Neuronal stem cell (in vitro differentiated cells): ENCODE measurements around the gene ECPAS.

ENCODE experiments used
- DNase-seq: peaks from one replicate; pipeline ENCODE4 v3.0.0-alpha.2; 2013; ENCODE audit warnings: low spot score
- H2AFZ ChIP-seq: one replicate; pipeline ENCODE4 v1.6.1; 2013; ENCODE audit warnings: mild to moderate bottlenecking, low read length, inconsistent platforms
- H2AK5ac ChIP-seq: 2 replicates; pipeline ENCODE4 v1.6.1; 2013; ENCODE audit warnings: low read depth, mild to moderate bottlenecking, inconsistent platforms, low read length, moderate library complexity, mixed read lengths
- H2BK120ac ChIP-seq: 2 replicates; pipeline ENCODE4 v1.6.1; 2013; ENCODE audit warnings: low read depth, mild to moderate bottlenecking, inconsistent platforms, low read length, moderate library complexity, mixed read lengths
- H2BK12ac ChIP-seq: one replicate; pipeline ENCODE4 v1.6.1; 2013; ENCODE audit warnings: low read length, inconsistent platforms
- H2BK15ac ChIP-seq: 2 replicates; pipeline ENCODE4 v1.6.1; 2013; ENCODE audit warnings: mild to moderate bottlenecking, low read length, inconsistent platforms, mixed read lengths
- H2BK5ac ChIP-seq: one replicate; pipeline ENCODE4 v1.6.1; 2013; ENCODE audit warnings: inconsistent platforms, mild to moderate bottlenecking, low read length, moderate library complexity
- H3K14ac ChIP-seq: one replicate; pipeline ENCODE4 v1.6.1; 2013; ENCODE audit warnings: low read length, inconsistent platforms
- H3K18ac ChIP-seq: 2 replicates; pipeline ENCODE4 v1.6.1; 2013; ENCODE audit warnings: low read length, inconsistent platforms
- H3K23ac ChIP-seq: 2 replicates; pipeline ENCODE4 v1.6.1; 2013; ENCODE audit warnings: low read depth, mild to moderate bottlenecking, mixed read lengths, low read length, inconsistent platforms; ENCODE audit not compliant: poor library complexity
- H3K27ac ChIP-seq: replicated peaks from 3 replicates; pipeline ENCODE4 v1.5.1; 2013; ENCODE audit warnings: low read length, inconsistent platforms
- H3K27me3 ChIP-seq, 3 experiments: 2 replicates each; pipeline ENCODE4 v1.6.1; 2013; ENCODE audit warnings: low read length in 3 of 3, mild to moderate bottlenecking in 2 of 3, inconsistent platforms in 1 of 3, low read depth in 1 of 3, mixed read lengths in 1 of 3, moderate library complexity in 1 of 3; ENCODE audit not compliant: control insufficient read depth in 3 of 3, insufficient read depth in 3 of 3
- H3K36me3 ChIP-seq, 2 donors: replicated peaks in 1 of 2; 2 replicates each; pipeline ENCODE4 v1.6.1; 2013; ENCODE audit warnings: low read length in 2 of 2; ENCODE audit not compliant: control insufficient read depth in 2 of 2, insufficient read depth in 2 of 2
- H3K4ac ChIP-seq: 2 replicates; pipeline ENCODE4 v1.6.1; 2013; ENCODE audit warnings: inconsistent platforms, mild to moderate bottlenecking, low read length, moderate library complexity
- H3K4me1 ChIP-seq, 2 donors: 1 replicate in 1 of 2; 2 replicates in 1 of 2; pipeline ENCODE4 v1.6.1; 2013; ENCODE audit warnings: low read length in 2 of 2, low read depth in 1 of 2; ENCODE audit not compliant: control insufficient read depth in 2 of 2, insufficient read depth in 1 of 2
- H3K4me2 ChIP-seq: one replicate; pipeline ENCODE4 v1.6.1; 2013; ENCODE audit warnings: mild to moderate bottlenecking, low read length, inconsistent platforms; ENCODE audit not compliant: insufficient read depth, poor library complexity, severe bottlenecking
- H3K4me3 ChIP-seq, 2 donors: 2 replicates each; pipeline ENCODE4 v1.5.1; 2013; ENCODE audit warnings: low read length in 2 of 2, mild to moderate bottlenecking in 2 of 2, inconsistent platforms in 1 of 2, moderate library complexity in 1 of 2
- H3K79me1 ChIP-seq: one replicate; pipeline ENCODE4 v1.6.1; 2013; ENCODE audit warnings: low read depth, mild to moderate bottlenecking, inconsistent platforms, low read length, moderate library complexity
- H3K9ac ChIP-seq: one replicate; pipeline ENCODE4 v1.6.1; 2013; ENCODE audit warnings: mild to moderate bottlenecking, low read depth, low read length, inconsistent platforms; ENCODE audit not compliant: poor library complexity
- H3K9me3 ChIP-seq, 2 donors: replicated peaks in 1 of 2; 2 replicates each; pipeline versions ENCODE3 to v1.6.1; 2013; ENCODE audit warnings: low read length in 2 of 2, mild to moderate bottlenecking in 2 of 2, inconsistent platforms in 1 of 2, low read depth in 1 of 2, mixed read lengths in 1 of 2, moderate library complexity in 1 of 2; ENCODE audit not compliant: control insufficient read depth in 2 of 2, insufficient read depth in 1 of 2
- H4K8ac ChIP-seq: one replicate; pipeline ENCODE4 v1.6.1; 2013; ENCODE audit warnings: low read depth, mild to moderate bottlenecking, inconsistent platforms, low read length, moderate library complexity
- H4K91ac ChIP-seq: one replicate; pipeline ENCODE4 v1.6.1; 2013; ENCODE audit warnings: low read length, low read depth, mild to moderate bottlenecking, inconsistent platforms; ENCODE audit not compliant: poor library complexity
- WGBS, 2 donors: extraction: QIAGEN DNeasy Blood & Tissue Kit; methylation state at CpG; one replicate each; pipeline ENCODE4 v1.1.7; 2013; ENCODE audit warnings: missing lambda C conversion rate in 2 of 2, mixed read lengths in 1 of 2; ENCODE audit not compliant: insufficient read length in 2 of 2, insufficient replicate concordance in 1 of 2; ENCODE audit errors: extremely low coverage in 2 of 2; 5-methylcytosine and 5-hydroxymethylcytosine counted together

ECPAS gene

GRCh38 chr9:111362526-111362925 is 121.7 kb downstream of the ECPAS start:
- H2BK12ac ChIP-seq: no peak overlapping the region
- H3K27ac ChIP-seq: no peak overlapping the region
- no peak overlapping the region for H2AFZ ChIP-seq
- no CpG with 5 or more reads among the region's 5 CpGs for WGBS, 2 donors
- H3K27me3 ChIP-seq: no peaks in the 10 kb centered on the region
- H3K4ac ChIP-seq: no peak overlapping the region
- H3K4me2 ChIP-seq: no peak overlapping the region
- H3K9me3 ChIP-seq: no peaks in the 10 kb centered on the region
- no peak overlapping the region for H3K4me3 ChIP-seq
- no peak overlapping the region for H3K18ac ChIP-seq
- no peak overlapping the region for H3K23ac ChIP-seq
- H4K91ac ChIP-seq: no peak overlapping the region
- peaks cover 0 to 66% of the 10 kb centered on the region in 2 donors for H3K36me3 ChIP-seq
- no peaks in the 10 kb centered on the region for H3K79me1 ChIP-seq
- H4K8ac ChIP-seq: no peak overlapping the region
- no peak overlapping the region for H2BK5ac ChIP-seq
- no peak overlapping the region for H3K9ac ChIP-seq
- DNase-seq: no peak
- H2AK5ac ChIP-seq: no peak overlapping the region
- no peak overlapping the region for H2BK15ac ChIP-seq
- H3K14ac ChIP-seq: no peak overlapping the region
- no peak overlapping the region for H2BK120ac ChIP-seq
- H3K4me1 ChIP-seq: no peaks in the 10 kb centered on the region

- no peak overlapping the region for H4K91ac ChIP-seq
- WGBS, 2 donors: no CpG with 5 or more reads among the region's 2 CpGs
- no peak overlapping the region for H3K18ac ChIP-seq
- H3K14ac ChIP-seq: no peak overlapping the region
- no peak overlapping the region for H4K8ac ChIP-seq
- no peaks in the 10 kb centered on the region for H3K27me3 ChIP-seq
- DNase-seq: no peak
- H3K23ac ChIP-seq: no peak overlapping the region
- H2AK5ac ChIP-seq: no peak overlapping the region
- H3K27ac ChIP-seq: no peak overlapping the region
- no peak overlapping the region for H3K9ac ChIP-seq
- H2AFZ ChIP-seq: no peak overlapping the region
- H3K4me1 ChIP-seq: peaks cover 0 to 5% of the 10 kb centered on the region in 2 donors
- H3K9me3 ChIP-seq: no peaks in the 10 kb centered on the region
- H2BK5ac ChIP-seq: no peak overlapping the region
- no peak overlapping the region for H3K4ac ChIP-seq
- H2BK15ac ChIP-seq: no peak overlapping the region
- H3K4me2 ChIP-seq: no peak overlapping the region
- H3K36me3 ChIP-seq: peaks cover 0 to 51% of the 10 kb centered on the region in 2 donors
- no peak overlapping the region for H3K4me3 ChIP-seq
- H3K79me1 ChIP-seq: no peaks in the 10 kb centered on the region
- H2BK120ac ChIP-seq: no peak overlapping the region
- H2BK12ac ChIP-seq: no peak overlapping the region
These were observed 123.3 kb downstream of the ECPAS start for GRCh38 chr9:111360881-111361280.

- Histone ChIP-seq H3K18ac (no peak overlapping the region), H3K14ac (no peak overlapping the region), H4K8ac (no peak overlapping the region), H2BK12ac (no peak overlapping the region), H2AK5ac (no peak overlapping the region), H3K9ac (no peak overlapping the region), H3K9me3 (no peaks in the 10 kb centered on the region), H3K27ac (no peak overlapping the region), H3K4me2 (no peak overlapping the region), H3K27me3 (no peaks in the 10 kb centered on the region), H2BK15ac (no peak overlapping the region), H2AFZ (no peak overlapping the region), H3K4ac (peak overlapping the region; percentile 85), H2BK120ac (no peak overlapping the region), H3K23ac (no peak overlapping the region), H2BK5ac (no peak overlapping the region), H3K4me1 (peaks cover 0 to 5% of the 10 kb centered on the region in 2 donors), H3K36me3 (peaks cover 0 to 11% of the 10 kb centered on the region in 2 donors), H4K91ac (no peak overlapping the region), H3K4me3 (no peak overlapping the region), H3K79me1 (no peaks in the 10 kb centered on the region)
- no peak for DNase-seq
- WGBS, 2 donors: no CpG with 5 or more reads among the region's 11 CpGs
These were observed 127.5 kb downstream of the ECPAS start for GRCh38 chr9:111356481-111357244.

GRCh38 chr9:111352545-111352944 is 131.6 kb downstream of the ECPAS start:
- H3K27ac ChIP-seq: no peak overlapping the region
- H3K4me1 ChIP-seq: peaks cover 0 to 5% of the 10 kb centered on the region in 2 donors
- H3K4me3 ChIP-seq: no peak overlapping the region
- no peaks in the 10 kb centered on the region for H3K9me3 ChIP-seq
- no peaks in the 10 kb centered on the region for H3K36me3 ChIP-seq
- H3K23ac ChIP-seq: no peak overlapping the region
- no peak overlapping the region for H3K4ac ChIP-seq
- H3K27me3 ChIP-seq: no peaks in the 10 kb centered on the region
- H2AK5ac ChIP-seq: no peak overlapping the region
- no peak overlapping the region for H2AFZ ChIP-seq
- no peak overlapping the region for H4K8ac ChIP-seq
- H2BK120ac ChIP-seq: no peak overlapping the region
- H3K4me2 ChIP-seq: no peak overlapping the region
- no peak overlapping the region for H2BK5ac ChIP-seq
- H4K91ac ChIP-seq: no peak overlapping the region
- H2BK15ac ChIP-seq: no peak overlapping the region
- H3K9ac ChIP-seq: no peak overlapping the region
- H3K79me1 ChIP-seq: no peaks in the 10 kb centered on the region
- no peak overlapping the region for H2BK12ac ChIP-seq
- DNase-seq: no peak
- no peak overlapping the region for H3K18ac ChIP-seq
- WGBS, 2 donors: no CpG with 5 or more reads among the region's 2 CpGs
- H3K14ac ChIP-seq: no peak overlapping the region
